HTERT RPE-1 (cell line): ENCODE measurements around the gene MLX.

Source experiments
- in situ Hi-C: fragments of 300-500 bp; cut with MboI; formaldehyde crosslinking; loops from 4 replicates; pipeline ENCODE4 v1.14.3; 2020; ENCODE audit warnings: low sequenced_read_pairs

MLX gene

GRCh38 chr17:42566883-42567573 lies at the start of gene MLX:
TSS of gene MLX (plus strand) at chr17:42567100. CDS start at chr17:42567125, 25 bp downstream.
- in situ Hi-C loops = no loop called here

- in situ Hi-C loops = no loop called here
Observed at GRCh38 chr17:42517516-42517915, 49.4 kb upstream of the MLX start.

GRCh38 chr17:42518046-42518754 lies 48.7 kb upstream of the MLX start:
- in situ Hi-C loops = no loop called here

GRCh38 chr17:42518755-42519545 lies 48.0 kb upstream of the MLX start:
- in situ Hi-C loops = no loop called here

- in situ Hi-C loops = no loop called here
Observed at GRCh38 chr17:42519546-42520491, 47.1 kb upstream of the MLX start.

- in situ Hi-C loops = no loop called here
Observed at GRCh38 chr17:42520540-42520951, 46.4 kb upstream of the MLX start.

- in situ Hi-C loops = no loop called here
Observed at GRCh38 chr17:42521036-42521435, 45.9 kb upstream of the MLX start.

GRCh38 chr17:42521666-42522262 lies 45.1 kb upstream of the MLX start:
- in situ Hi-C loops = no loop called here

GRCh38 chr17:42522263-42522790 lies 44.6 kb upstream of the MLX start:
- in situ Hi-C loops = no loop called here

GRCh38 chr17:42522798-42523278 lies 44.1 kb upstream of the MLX start:
- in situ Hi-C loops = no loop called here

GRCh38 chr17:42525221-42525620 lies 41.7 kb upstream of the MLX start:
- in situ Hi-C loops = no loop called here

- in situ Hi-C loops = no loop called here
Observed at GRCh38 chr17:42526031-42526444, 40.9 kb upstream of the MLX start.

- in situ Hi-C loops = no loop called here
Observed at GRCh38 chr17:42527932-42528331, 39.0 kb upstream of the MLX start.

GRCh38 chr17:42529061-42529460 lies 37.8 kb upstream of the MLX start:
- in situ Hi-C loops = no loop called here

- in situ Hi-C loops = no loop called here
Observed at GRCh38 chr17:42530952-42531454, 35.9 kb upstream of the MLX start.

- in situ Hi-C loops = no loop called here
Observed at GRCh38 chr17:42531455-42532354, 35.2 kb upstream of the MLX start.

- in situ Hi-C loops = no loop called here
Observed at GRCh38 chr17:42535155-42536047, 31.5 kb upstream of the MLX start.

GRCh38 chr17:42536048-42536371 lies 30.9 kb upstream of the MLX start, which contains the start of gene NAGLU:
TSS of gene NAGLU (plus strand) at chr17:42536241. CDS start at chr17:42536273, 32 bp downstream.
- in situ Hi-C loops = no loop called here
